Astrocyte (in vitro differentiated cells and primary cell): ENCODE data around the gene GRIN3B. TPM values are rescaled to one million over a fixed set of nuclear protein-coding genes. Genes with fewer than 3 reads are reported as not detected.

Experiments used
- DNase-seq: peaks from one replicate; pipeline ENCODE4 v3.0.0-alpha.2; 2010; ENCODE audit warnings: low read depth
- FAIRE-seq: peaks from 2 replicates; lab custom pipeline; 2011; peaks lifted over from hg19 to GRCh38; lab: Jason Lieb, UNC
- H2AFZ ChIP-seq: 2 replicates; pipeline ENCODE4 v1.6.0; 2012; ENCODE audit warnings: low read depth, low read length, inconsistent platforms
- H3K27ac ChIP-seq: 2 replicates; pipeline ENCODE4 v1.5.1; 2011; ENCODE audit warnings: low read depth, low read length, inconsistent platforms
- H3K27me3 ChIP-seq: 2 replicates; pipeline ENCODE4 v1.6.0; 2011; ENCODE audit warnings: low read length, inconsistent platforms; ENCODE audit not compliant: insufficient read depth
- H3K36me3 ChIP-seq: 2 replicates; pipeline ENCODE4 v1.5.1; 2011; ENCODE audit warnings: low read length, inconsistent platforms; ENCODE audit not compliant: insufficient read depth
- H3K4me1 ChIP-seq: 2 replicates; pipeline ENCODE4 v1.5.1; 2011; ENCODE audit warnings: low read length, inconsistent platforms; ENCODE audit not compliant: insufficient read depth
- H3K4me2 ChIP-seq: 2 replicates; pipeline ENCODE4 v1.6.0; 2012; ENCODE audit warnings: low read length, inconsistent platforms
- H3K4me3 ChIP-seq: 2 replicates; pipeline ENCODE4 v1.5.1; 2011; ENCODE audit warnings: low read depth, mild to moderate bottlenecking, low read length, inconsistent platforms; ENCODE audit not compliant: insufficient read depth
- H3K79me2 ChIP-seq: 2 replicates; pipeline ENCODE4 v1.6.0; 2012; ENCODE audit warnings: mild to moderate bottlenecking, low read length, inconsistent platforms; ENCODE audit not compliant: insufficient read depth
- H3K9ac ChIP-seq: 2 replicates; pipeline ENCODE4 v1.6.0; 2012; ENCODE audit warnings: mild to moderate bottlenecking, low read length, inconsistent platforms
- H3K9me3 ChIP-seq: 2 replicates; pipeline ENCODE4 v1.5.1; 2012; ENCODE audit warnings: low read depth, mild to moderate bottlenecking, low read length, inconsistent platforms; ENCODE audit not compliant: insufficient read depth
- H4K20me1 ChIP-seq: 2 replicates; pipeline ENCODE4 v1.6.0; 2012; ENCODE audit warnings: low read length, inconsistent platforms; ENCODE audit not compliant: insufficient read depth
- H3K27ac Mint-ChIP-seq: one replicate; pipeline ENCODE4 v1.8.0; 2021; ENCODE audit warnings: mild to moderate bottlenecking, mixed read lengths; ENCODE audit not compliant: unreplicated experiment
- H3K27me3 Mint-ChIP-seq: one replicate; pipeline ENCODE4 v1.8.0; 2021; ENCODE audit warnings: low read depth, mixed read lengths; ENCODE audit not compliant: unreplicated experiment
- H3K36me3 Mint-ChIP-seq: one replicate; pipeline ENCODE4 v1.8.0; 2021; ENCODE audit warnings: low read depth, mixed read lengths; ENCODE audit not compliant: unreplicated experiment
- H3K4me1 Mint-ChIP-seq: one replicate; pipeline ENCODE4 v1.8.0; 2021; ENCODE audit warnings: low read depth, mixed read lengths; ENCODE audit not compliant: unreplicated experiment
- H3K4me3 Mint-ChIP-seq: one replicate; pipeline ENCODE4 v1.8.0; 2021; ENCODE audit warnings: mild to moderate bottlenecking, moderate library complexity, mixed read lengths; ENCODE audit not compliant: unreplicated experiment
- H3K9me3 Mint-ChIP-seq: one replicate; pipeline ENCODE4 v1.8.0; 2021; ENCODE audit warnings: mild to moderate bottlenecking, mixed read lengths; ENCODE audit not compliant: unreplicated experiment
- CTCF ChIP-seq: IDR thresholded peaks from 2 replicates; pipeline ENCODE4 v1.5.1; 2011; ENCODE audit warnings: low read depth, mild to moderate bottlenecking, inconsistent platforms, low read length, moderate library complexity; ENCODE audit not compliant: insufficient read depth
- EZH2 ChIP-seq: IDR thresholded peaks from 2 replicates; pipeline ENCODE4 v1.6.1; 2012; ENCODE audit warnings: mild to moderate bottlenecking, low read length, inconsistent platforms; ENCODE audit not compliant: insufficient read depth
- total RNA-seq: library from RNA; stranded (reverse); gene quantifications from 2 replicates; pipeline ENCODE4 v1.2.1, GENCODE V29; 2021

Gene GRIN3B
- total RNA-seq, 1 donor from 2014 or later: 2.7 TPM

GRCh38 chr19:964761-965694 is 35.2 kb upstream of the GRIN3B start:
- H3K4me3 ChIP-seq: no peak overlapping the region
- peaks cover 8% of the 10 kb centered on the region for H4K20me1 ChIP-seq
- no peak overlapping the region for H3K4me2 ChIP-seq
- H2AFZ ChIP-seq: no peak overlapping the region
- peaks cover 17% of the 10 kb centered on the region for H3K36me3 ChIP-seq
- no peaks in the 10 kb centered on the region for H3K9me3 Mint-ChIP-seq
- H3K27ac ChIP-seq: no peak overlapping the region
- H3K9me3 ChIP-seq: no peaks in the 10 kb centered on the region
- FAIRE-seq (no peak), DNase-seq (peak; percentile 15)
- H3K9ac ChIP-seq: no peak overlapping the region
- peaks cover 3% of the 10 kb centered on the region for H3K79me2 ChIP-seq
- no peaks in the 10 kb centered on the region for H3K27me3 ChIP-seq
- H3K4me1 Mint-ChIP-seq: peaks cover 9% of the 10 kb centered on the region
- no peak overlapping the region for H3K4me3 Mint-ChIP-seq
- no peaks in the 10 kb centered on the region for H3K27me3 Mint-ChIP-seq
- peak overlapping the region; percentile 16 for H3K27ac Mint-ChIP-seq
- H3K36me3 Mint-ChIP-seq: peaks cover 21% of the 10 kb centered on the region
- H3K4me1 ChIP-seq: no peaks in the 10 kb centered on the region
- TF ChIP-seq EZH2 (no peak), CTCF (no peak)

- no peak for TF ChIP-seq EZH2
- TF ChIP-seq CTCF: no peak
- Mint-ChIP-seq H3K27ac (no peak overlapping the region), H3K4me1 (peaks cover 9% of the 10 kb centered on the region), H3K9me3 (peaks cover 5% of the 10 kb centered on the region), H3K27me3 (no peaks in the 10 kb centered on the region), H3K4me3 (no peak overlapping the region), H3K36me3 (peaks cover 32% of the 10 kb centered on the region)
- H3K79me2 ChIP-seq: no peaks in the 10 kb centered on the region
- H3K4me3 ChIP-seq: no peak overlapping the region
- no peaks in the 10 kb centered on the region for H3K27me3 ChIP-seq
- no peaks in the 10 kb centered on the region for H3K4me1 ChIP-seq
- H3K4me2 ChIP-seq: no peak overlapping the region
- peaks cover 5% of the 10 kb centered on the region for H3K9me3 ChIP-seq
- no peak for DNase-seq
- H3K27ac ChIP-seq: no peak overlapping the region
- no peaks in the 10 kb centered on the region for H4K20me1 ChIP-seq
- H3K9ac ChIP-seq: no peak overlapping the region
- no peak overlapping the region for H2AFZ ChIP-seq
- H3K36me3 ChIP-seq: peaks cover 23% of the 10 kb centered on the region
- FAIRE-seq: no peak
Measured at GRCh38 chr19:966485-967088, 33.6 kb upstream of the GRIN3B start.
